WTC11 (cell line): ENCODE measurements around the gene IFNL2. TPM values are rescaled to one million over a fixed set of nuclear protein-coding genes. Genes with fewer than 3 reads are reported as not detected.

Experiments used
- ATAC-seq: fragments of 200-7000 bp; cut with Tn5 transposase; 2 replicates; pipeline ENCODE4 v1.10.0; 2021; ENCODE audit warnings: mild to moderate bottlenecking, moderate library complexity
- CTCF ChIA-PET: fragments of 300-600 bp; sonication (Branson Sonifier 250); formaldehyde crosslinking; loops from one replicate; lab custom pipeline; 2021; ENCODE audit warnings: antibody characterized with exemption; lab: Charles Lee
- POLR2A ChIA-PET: fragments of 350-600 bp; sonication (Branson Sonifier 250); formaldehyde crosslinking; loops from one replicate; lab custom pipeline; 2021; ENCODE audit warnings: antibody characterized with exemption; lab: Charles Lee
- DNase-seq: peaks from one replicate; pipeline ENCODE4 v3.0.0; 2021; ENCODE audit warnings: low spot score
- H3K27ac Mint-ChIP-seq: 2 replicates; pipeline ENCODE4 v1.8.0; 2021; ENCODE audit warnings: mixed read lengths
- H3K27me3 Mint-ChIP-seq: 2 replicates; pipeline ENCODE4 v1.8.0; 2021; ENCODE audit warnings: low read depth, mild to moderate bottlenecking, moderate library complexity, mixed read lengths
- H3K36me3 Mint-ChIP-seq: 2 replicates; pipeline ENCODE4 v1.8.0; 2021; ENCODE audit warnings: mixed read lengths
- H3K4me1 Mint-ChIP-seq: 2 replicates; pipeline ENCODE4 v1.8.0; 2022; ENCODE audit warnings: mixed read lengths
- H3K4me3 Mint-ChIP-seq: 2 replicates; pipeline ENCODE4 v1.8.0; 2021; ENCODE audit warnings: mild to moderate bottlenecking, moderate library complexity, mixed read lengths
- H3K9me3 Mint-ChIP-seq: 2 replicates; pipeline ENCODE4 v1.8.0; 2021; ENCODE audit warnings: mixed read lengths
- ARID4B ChIP-seq: sonication (generic); formaldehyde crosslinking; IDR thresholded peaks from 2 replicates; pipeline ENCODE4 v1.8.0; 2023; ENCODE audit warnings: missing genetic modification reagents, mild to moderate bottlenecking, borderline replicate concordance
- CREB1 ChIP-seq: sonication (generic); formaldehyde crosslinking; IDR thresholded peaks from 2 replicates; pipeline ENCODE4 v1.8.0; 2023; ENCODE audit warnings: mild to moderate bottlenecking, missing genetic modification reagents
- FOXJ3 ChIP-seq: sonication (generic); formaldehyde crosslinking; IDR thresholded peaks from 2 replicates; pipeline ENCODE4 v1.9.0; 2021; ENCODE audit warnings: missing genetic modification reagents, mild to moderate bottlenecking, borderline replicate concordance
- GTF2I ChIP-seq: fragments of 250-450 bp; sonication (Bioruptor Pico); conservative IDR thresholded peaks from 2 replicates; pipeline ENCODE4 v1.4.0; 2021; ENCODE audit warnings: mild to moderate bottlenecking
- KAT7 ChIP-seq: sonication (generic); formaldehyde crosslinking; IDR thresholded peaks from 2 replicates; pipeline ENCODE4 v1.8.1; 2023; ENCODE audit warnings: missing genetic modification reagents, mild to moderate bottlenecking, borderline replicate concordance
- NFYB ChIP-seq: sonication (generic); formaldehyde crosslinking; conservative IDR thresholded peaks from 2 replicates; pipeline ENCODE4 v1.8.0; 2022; ENCODE audit warnings: low read depth, missing genetic modification reagents
- RELA ChIP-seq: sonication (generic); formaldehyde crosslinking; IDR thresholded peaks from 2 replicates; pipeline ENCODE4 v1.8.1; 2022; ENCODE audit warnings: missing genetic modification reagents, mild to moderate bottlenecking, borderline replicate concordance
- SP1 ChIP-seq: sonication (generic); formaldehyde crosslinking; conservative IDR thresholded peaks from 2 replicates; pipeline ENCODE4 v1.8.1; 2022; ENCODE audit warnings: missing genetic modification reagents
- STAT6 ChIP-seq: sonication (generic); formaldehyde crosslinking; conservative IDR thresholded peaks from 2 replicates; pipeline ENCODE4 v1.8.1; 2023; ENCODE audit warnings: mild to moderate bottlenecking, low read depth, missing genetic modification reagents, moderate library complexity
- TCF7 ChIP-seq: sonication (generic); formaldehyde crosslinking; IDR thresholded peaks from 2 replicates; pipeline ENCODE4 v1.8.0; 2022; ENCODE audit warnings: mild to moderate bottlenecking, low read depth, missing genetic modification reagents, moderate library complexity
- TEAD4 ChIP-seq: sonication (generic); formaldehyde crosslinking; IDR thresholded peaks from 2 replicates; pipeline ENCODE4 v1.8.0; 2022; ENCODE audit warnings: mild to moderate bottlenecking, missing genetic modification reagents
- ZBTB21 ChIP-seq: sonication (generic); formaldehyde crosslinking; IDR thresholded peaks from 2 replicates; pipeline ENCODE4 v1.8.1; 2023; ENCODE audit warnings: mild to moderate bottlenecking, missing genetic modification reagents, borderline replicate concordance
- ZNF138 ChIP-seq: sonication (generic); formaldehyde crosslinking; conservative IDR thresholded peaks from 2 replicates; pipeline ENCODE4 v1.8.1; 2022; ENCODE audit warnings: mild to moderate bottlenecking, moderate library complexity, missing genetic modification reagents
- ZNF232 ChIP-seq: sonication (generic); formaldehyde crosslinking; IDR thresholded peaks from 2 replicates; pipeline ENCODE4 v1.8.0; 2022; ENCODE audit warnings: mild to moderate bottlenecking, missing genetic modification reagents
- ZNF512 ChIP-seq: sonication (generic); formaldehyde crosslinking; IDR thresholded peaks from 2 replicates; pipeline ENCODE4 v1.8.1; 2022; ENCODE audit warnings: missing genetic modification reagents, borderline replicate concordance
- total RNA-seq: library from RNA; stranded (reverse); gene quantifications from 3 replicates; pipeline ENCODE4 v1.2.3, GENCODE V29; 2021
- TF ChIP-seq, protein P1 (sequence below): sonication (generic); formaldehyde crosslinking; IDR thresholded peaks from 2 replicates; pipeline ENCODE4 v1.8.1; 2023; ENCODE audit warnings: mild to moderate bottlenecking, missing genetic modification reagents, borderline replicate concordance
- TF ChIP-seq, protein P2 (sequence below): sonication (generic); formaldehyde crosslinking; IDR thresholded peaks from 2 replicates; pipeline ENCODE4 v1.8.1; 2023; ENCODE audit warnings: mild to moderate bottlenecking, missing genetic modification reagents, moderate library complexity

Gene IFNL2
- total RNA-seq, 1 experiment from 2014 or later = not detected

DNA sequence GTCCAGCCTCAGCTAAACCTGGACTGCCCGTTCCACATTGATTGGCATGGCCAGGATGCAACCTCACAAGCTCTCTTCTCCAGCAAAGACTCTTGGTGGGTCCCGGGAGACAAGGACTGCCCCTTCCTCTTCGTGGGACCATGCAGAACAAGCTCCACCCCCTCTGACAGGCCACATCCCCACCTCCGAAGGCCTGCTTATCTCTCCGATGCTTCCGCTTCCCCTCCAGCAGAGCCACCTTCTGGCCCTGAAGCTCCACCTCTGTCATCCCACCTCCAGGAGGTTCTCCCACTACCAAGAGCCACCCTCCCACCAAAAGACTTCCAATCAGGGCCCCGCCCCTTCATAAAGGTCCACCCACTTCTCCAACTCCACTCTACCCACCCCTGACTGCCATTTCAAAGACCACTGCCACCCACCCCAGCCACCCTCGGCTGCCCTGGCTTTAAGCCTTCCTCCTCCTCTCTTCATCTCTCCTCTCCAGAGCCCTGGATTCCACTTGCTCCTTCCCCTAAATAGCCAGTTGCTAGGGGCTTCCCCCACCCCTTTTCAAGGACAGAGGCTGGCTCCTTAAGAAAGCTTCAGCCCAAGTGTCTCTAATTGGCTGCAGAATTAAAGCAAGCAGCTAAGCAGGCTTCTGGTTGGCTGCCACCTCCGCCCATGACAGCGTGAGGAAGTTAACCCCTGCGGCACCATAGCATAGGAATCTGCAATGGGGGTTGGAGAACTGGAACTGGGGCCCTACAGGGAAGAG is 42.5 kb downstream of the IFNL2 start (continued):
- TF ChIP-seq, protein P1, sequence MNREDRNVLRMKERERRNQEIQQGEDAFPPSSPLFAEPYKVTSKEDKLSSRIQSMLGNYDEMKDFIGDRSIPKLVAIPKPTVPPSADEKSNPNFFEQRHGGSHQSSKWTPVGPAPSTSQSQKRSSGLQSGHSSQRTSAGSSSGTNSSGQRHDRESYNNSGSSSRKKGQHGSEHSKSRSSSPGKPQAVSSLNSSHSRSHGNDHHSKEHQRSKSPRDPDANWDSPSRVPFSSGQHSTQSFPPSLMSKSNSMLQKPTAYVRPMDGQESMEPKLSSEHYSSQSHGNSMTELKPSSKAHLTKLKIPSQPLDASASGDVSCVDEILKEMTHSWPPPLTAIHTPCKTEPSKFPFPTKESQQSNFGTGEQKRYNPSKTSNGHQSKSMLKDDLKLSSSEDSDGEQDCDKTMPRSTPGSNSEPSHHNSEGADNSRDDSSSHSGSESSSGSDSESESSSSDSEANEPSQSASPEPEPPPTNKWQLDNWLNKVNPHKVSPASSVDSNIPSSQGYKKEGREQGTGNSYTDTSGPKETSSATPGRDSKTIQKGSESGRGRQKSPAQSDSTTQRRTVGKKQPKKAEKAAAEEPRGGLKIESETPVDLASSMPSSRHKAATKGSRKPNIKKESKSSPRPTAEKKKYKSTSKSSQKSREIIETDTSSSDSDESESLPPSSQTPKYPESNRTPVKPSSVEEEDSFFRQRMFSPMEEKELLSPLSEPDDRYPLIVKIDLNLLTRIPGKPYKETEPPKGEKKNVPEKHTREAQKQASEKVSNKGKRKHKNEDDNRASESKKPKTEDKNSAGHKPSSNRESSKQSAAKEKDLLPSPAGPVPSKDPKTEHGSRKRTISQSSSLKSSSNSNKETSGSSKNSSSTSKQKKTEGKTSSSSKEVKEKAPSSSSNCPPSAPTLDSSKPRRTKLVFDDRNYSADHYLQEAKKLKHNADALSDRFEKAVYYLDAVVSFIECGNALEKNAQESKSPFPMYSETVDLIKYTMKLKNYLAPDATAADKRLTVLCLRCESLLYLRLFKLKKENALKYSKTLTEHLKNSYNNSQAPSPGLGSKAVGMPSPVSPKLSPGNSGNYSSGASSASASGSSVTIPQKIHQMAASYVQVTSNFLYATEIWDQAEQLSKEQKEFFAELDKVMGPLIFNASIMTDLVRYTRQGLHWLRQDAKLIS = no peak
- TF ChIP-seq, protein P2, sequence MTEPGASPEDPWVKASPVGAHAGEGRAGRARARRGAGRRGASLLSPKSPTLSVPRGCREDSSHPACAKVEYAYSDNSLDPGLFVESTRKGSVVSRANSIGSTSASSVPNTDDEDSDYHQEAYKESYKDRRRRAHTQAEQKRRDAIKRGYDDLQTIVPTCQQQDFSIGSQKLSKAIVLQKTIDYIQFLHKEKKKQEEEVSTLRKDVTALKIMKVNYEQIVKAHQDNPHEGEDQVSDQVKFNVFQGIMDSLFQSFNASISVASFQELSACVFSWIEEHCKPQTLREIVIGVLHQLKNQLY (CRISPR knock-in tag) = no peak
- TF ChIP-seq GTF2I (CRISPR knock-in tag) (no peak), ARID4B (CRISPR knock-in tag) (no peak), KAT7 (CRISPR knock-in tag) (no peak)

DNA sequence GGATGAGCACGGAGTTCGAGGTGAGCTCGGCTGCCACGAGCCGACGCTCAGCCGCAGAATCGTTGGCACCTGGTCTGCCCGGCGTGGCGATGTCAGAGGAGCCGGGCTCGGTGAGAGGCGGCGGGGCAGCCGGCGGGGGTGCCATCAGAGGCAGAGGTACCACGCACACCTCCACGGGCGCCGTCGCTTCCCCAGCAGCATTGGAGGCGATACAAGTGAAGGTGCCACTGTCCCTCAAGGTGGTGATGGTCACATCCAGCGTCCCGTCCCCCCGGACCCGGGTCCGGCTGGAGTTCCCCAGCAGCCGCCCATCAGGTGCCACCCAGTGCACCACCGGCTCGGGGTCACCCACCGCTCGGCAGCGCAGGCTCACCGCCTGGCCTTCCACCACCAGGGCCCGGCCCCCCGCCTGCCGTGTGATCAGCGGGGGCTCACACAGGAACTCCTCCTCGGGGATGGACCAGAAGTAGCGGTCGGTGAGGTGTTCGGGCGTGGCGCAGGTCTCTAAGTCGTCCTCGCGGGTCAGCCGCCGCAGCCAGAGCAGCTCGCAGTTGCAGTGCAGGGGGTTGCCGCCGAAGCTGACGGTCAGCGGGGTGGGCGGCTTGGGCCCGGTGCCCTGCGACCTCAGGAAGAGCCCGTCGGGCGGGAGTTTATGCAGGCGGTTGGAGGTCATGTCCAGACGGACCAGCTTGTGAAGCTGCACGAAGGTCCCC is 46.0 kb downstream of the IFNL2 start:
- ChIA-PET CTCF (no interaction called here), POLR2A (interaction anchor here (0.6 kb wide), 1 partner anchor 338 kb away, joined by 11 read pairs; no protein-coding TSS in a partner anchor)
- ATAC-seq (no peak), DNase-seq (no peak)
- no peak for TF ChIP-seq FOXJ3
- no peak for TF ChIP-seq RELA (CRISPR knock-in tag)
- no peak for TF ChIP-seq ZBTB21 (CRISPR knock-in tag)
- TF ChIP-seq ZNF512 = no peak
- Mint-ChIP-seq H3K4me1 (peaks cover 13% of the 10 kb centered on the region), H3K9me3 (no peaks in the 10 kb centered on the region), H3K4me3 (no peak overlapping the region), H3K27me3 (peaks cover 9% of the 10 kb centered on the region), H3K36me3 (peaks cover 10% of the 10 kb centered on the region), H3K27ac (no peak overlapping the region)

GRCh38 chr19:39315933-39316332 is 47.7 kb downstream of the IFNL2 start:
- ATAC-seq (no peak), DNase-seq (no peak)
- H3K27ac Mint-ChIP-seq = no peak overlapping the region
- no peaks in the 10 kb centered on the region for H3K9me3 Mint-ChIP-seq
- ChIA-PET POLR2A (no interaction called here), CTCF (no interaction called here)
- H3K36me3 Mint-ChIP-seq = peaks cover 10% of the 10 kb centered on the region
- H3K4me1 Mint-ChIP-seq = peaks cover 14% of the 10 kb centered on the region
- no peak overlapping the region for H3K4me3 Mint-ChIP-seq
- H3K27me3 Mint-ChIP-seq = peaks cover 19% of the 10 kb centered on the region
- TF ChIP-seq ZBTB21 (CRISPR knock-in tag) (no peak), ZNF138 (CRISPR knock-in tag) (no peak), STAT6 (CRISPR knock-in tag) (no peak), CREB1 (CRISPR knock-in tag) (no peak), NFYB (no peak), TEAD4 (no peak), SP1 (CRISPR knock-in tag) (no peak), TCF7 (no peak), ZNF232 (CRISPR knock-in tag) (no peak)
- TF ChIP-seq, protein P2 (CRISPR knock-in tag) = no peak
